Panc1 (cell line): ENCODE results near the gene DOK5.

Experiments used
- POLR2AphosphoS5 ChIP-seq: IDR thresholded peaks from 2 replicates; pipeline ENCODE4 v1.6.1; 2012; ENCODE audit warnings: mild to moderate bottlenecking, low read depth, low read length, moderate library complexity
- REST ChIP-seq, 2 experiments: IDR thresholded peaks; 2 replicates each; pipeline ENCODE4 v1.6.1; 2011 to 2012; ENCODE audit warnings: low read depth in 2 of 2, control low read depth in 1 of 2, low read length in 1 of 2, mild to moderate bottlenecking in 1 of 2, moderate library complexity in 1 of 2; ENCODE audit not compliant: insufficient read depth in 1 of 2
- SIN3A ChIP-seq: IDR thresholded peaks from 2 replicates; pipeline ENCODE4 v1.6.1; 2012; ENCODE audit warnings: low read depth, mild to moderate bottlenecking, low read length, moderate library complexity, borderline replicate concordance; ENCODE audit not compliant: insufficient read depth
- TCF7L2 ChIP-seq: IDR thresholded peaks from 2 replicates; pipeline ENCODE4 v1.6.1; 2011; ENCODE audit warnings: mild to moderate bottlenecking, low read depth, low read length, inconsistent platforms
- TF ChIP-seq, protein P1 (sequence below): fragments of 450-650 bp; IDR thresholded peaks from 2 replicates; pipeline ENCODE4 v1.5.1; 2017; ENCODE audit warnings: mild to moderate bottlenecking

GRCh38 chr20:54639941-54640340 is 164.5 kb downstream of the DOK5 start:
- TF ChIP-seq SIN3A (no peak), TCF7L2 (no peak), POLR2AphosphoS5 (no peak), REST (IDR thresholded peaks at IDR 0.05; ENCODE audit: insufficient read depth in 1 of 2, low read depth in 2 of 2, low read length in 1 of 2) (no peak)
- TF ChIP-seq, protein P1, sequence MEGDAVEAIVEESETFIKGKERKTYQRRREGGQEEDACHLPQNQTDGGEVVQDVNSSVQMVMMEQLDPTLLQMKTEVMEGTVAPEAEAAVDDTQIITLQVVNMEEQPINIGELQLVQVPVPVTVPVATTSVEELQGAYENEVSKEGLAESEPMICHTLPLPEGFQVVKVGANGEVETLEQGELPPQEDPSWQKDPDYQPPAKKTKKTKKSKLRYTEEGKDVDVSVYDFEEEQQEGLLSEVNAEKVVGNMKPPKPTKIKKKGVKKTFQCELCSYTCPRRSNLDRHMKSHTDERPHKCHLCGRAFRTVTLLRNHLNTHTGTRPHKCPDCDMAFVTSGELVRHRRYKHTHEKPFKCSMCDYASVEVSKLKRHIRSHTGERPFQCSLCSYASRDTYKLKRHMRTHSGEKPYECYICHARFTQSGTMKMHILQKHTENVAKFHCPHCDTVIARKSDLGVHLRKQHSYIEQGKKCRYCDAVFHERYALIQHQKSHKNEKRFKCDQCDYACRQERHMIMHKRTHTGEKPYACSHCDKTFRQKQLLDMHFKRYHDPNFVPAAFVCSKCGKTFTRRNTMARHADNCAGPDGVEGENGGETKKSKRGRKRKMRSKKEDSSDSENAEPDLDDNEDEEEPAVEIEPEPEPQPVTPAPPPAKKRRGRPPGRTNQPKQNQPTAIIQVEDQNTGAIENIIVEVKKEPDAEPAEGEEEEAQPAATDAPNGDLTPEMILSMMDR: no peak
